HG02678 (cell line): ENCODE measurements around the gene KIRREL1.

Source experiments
- ATAC-seq: cut with Tn5 transposase; IDR thresholded peaks from one replicate; pipeline ENCODE4 v1.9.1; 2021; ENCODE audit warnings: mild to moderate bottlenecking, moderate library complexity; ENCODE audit not compliant: unreplicated experiment

Gene KIRREL1

DNA sequence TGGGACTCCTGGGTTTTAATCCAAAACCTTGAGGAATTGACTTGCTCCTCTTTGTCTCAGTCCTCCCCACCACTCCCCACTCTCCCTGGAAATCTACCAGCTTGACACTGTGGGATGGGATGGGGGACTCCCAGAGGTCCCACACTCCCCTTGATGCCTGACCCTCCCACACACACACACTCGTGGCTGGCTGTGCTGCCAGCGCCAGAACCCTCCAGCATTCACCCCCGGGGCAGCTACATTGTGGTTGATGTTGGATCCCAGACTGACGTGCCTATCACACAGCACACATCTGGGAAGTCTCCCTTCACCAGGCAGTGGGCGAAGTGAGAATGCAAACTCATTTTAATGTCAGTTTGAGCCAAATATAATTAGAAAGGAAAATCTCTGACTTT is 10.0 kb downstream of the KIRREL1 start:
- ATAC-seq, result no peak

DNA sequence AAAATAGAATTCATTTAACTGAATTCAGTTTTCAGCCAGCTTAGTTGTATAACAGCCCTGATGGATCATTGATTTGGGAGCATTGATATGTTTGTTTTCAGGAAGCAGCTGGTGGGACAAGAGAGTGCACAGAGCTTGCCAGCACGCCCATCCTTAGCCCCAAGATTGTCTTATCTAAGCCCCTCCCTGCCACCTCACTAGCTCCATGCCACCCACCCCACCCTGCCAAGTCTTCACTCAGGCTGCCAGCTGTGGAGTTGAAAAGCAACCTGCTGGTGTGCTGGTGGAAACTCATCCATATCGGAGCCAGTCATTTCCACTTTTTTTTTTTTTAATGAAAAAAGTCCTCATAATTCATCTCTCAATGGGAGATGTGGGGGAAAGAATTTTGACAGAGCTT is 11.8 kb downstream of the KIRREL1 start:
- no peak for ATAC-seq

GRCh38 chr1:158007180-158007579 is 13.7 kb downstream of the KIRREL1 start:
- ATAC-seq, result no peak

DNA sequence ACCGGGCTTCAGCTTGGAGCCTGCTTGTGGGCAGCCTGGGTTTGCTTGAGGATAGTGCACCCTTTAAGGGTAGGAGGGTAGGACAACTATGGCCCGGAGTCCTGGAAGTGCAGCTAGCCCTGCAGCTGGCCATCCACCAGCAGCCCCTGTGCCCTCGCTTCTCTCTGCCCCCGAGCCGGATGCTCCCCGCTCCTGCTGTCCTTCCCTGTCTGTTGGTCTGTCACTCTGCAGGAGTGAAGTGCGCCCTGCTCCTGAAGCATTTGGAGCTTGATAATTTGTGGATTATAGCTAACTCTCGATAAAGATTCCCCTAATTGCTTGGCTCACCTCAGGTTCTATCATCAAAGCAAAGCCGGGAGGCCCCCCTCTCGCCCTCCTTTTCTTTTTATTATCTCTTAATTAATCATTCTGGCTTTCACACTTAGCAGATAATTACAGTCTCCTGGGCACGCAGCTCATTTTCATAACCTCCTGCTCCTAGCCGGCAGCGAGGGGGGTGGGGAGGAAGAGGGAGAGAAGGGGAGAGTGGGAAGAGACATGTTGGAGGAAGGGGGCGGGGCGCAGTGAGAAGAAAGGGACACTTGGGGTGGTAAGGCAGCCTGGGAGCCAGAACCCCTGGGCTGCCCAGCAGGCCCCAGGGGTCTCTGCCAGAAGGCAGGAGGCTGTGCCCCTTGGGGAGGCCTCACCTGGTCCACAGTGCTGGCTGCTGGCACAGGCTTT is 14.4 kb downstream of the KIRREL1 start:
- ATAC-seq, result no peak

DNA sequence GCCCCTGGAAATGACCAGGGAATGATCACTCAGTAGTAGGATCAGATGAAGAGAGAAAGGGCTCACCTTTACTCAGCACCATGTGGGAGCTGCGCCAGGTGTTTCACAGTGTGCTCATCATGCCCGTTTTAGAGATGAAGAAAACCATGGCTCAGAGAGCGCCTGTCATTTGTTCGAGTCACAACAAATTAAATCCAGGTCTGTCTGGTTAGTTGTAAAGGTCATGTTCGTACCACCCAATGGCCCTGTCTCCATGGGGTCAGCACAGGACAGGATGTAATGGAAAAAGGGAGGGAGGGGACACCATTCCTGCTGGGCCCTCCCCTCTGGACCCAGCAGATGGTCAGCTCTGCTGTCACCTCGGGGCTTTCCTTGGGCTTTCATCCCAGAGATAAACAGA is 15.2 kb downstream of the KIRREL1 start:
- ATAC-seq, result no peak

- ATAC-seq, result no peak
These were observed 18.3 kb downstream of the KIRREL1 start for GRCh38 chr1:158011714-158012113.

GRCh38 chr1:158013840-158014730 is 20.6 kb downstream of the KIRREL1 start:
- no peak for ATAC-seq

DNA sequence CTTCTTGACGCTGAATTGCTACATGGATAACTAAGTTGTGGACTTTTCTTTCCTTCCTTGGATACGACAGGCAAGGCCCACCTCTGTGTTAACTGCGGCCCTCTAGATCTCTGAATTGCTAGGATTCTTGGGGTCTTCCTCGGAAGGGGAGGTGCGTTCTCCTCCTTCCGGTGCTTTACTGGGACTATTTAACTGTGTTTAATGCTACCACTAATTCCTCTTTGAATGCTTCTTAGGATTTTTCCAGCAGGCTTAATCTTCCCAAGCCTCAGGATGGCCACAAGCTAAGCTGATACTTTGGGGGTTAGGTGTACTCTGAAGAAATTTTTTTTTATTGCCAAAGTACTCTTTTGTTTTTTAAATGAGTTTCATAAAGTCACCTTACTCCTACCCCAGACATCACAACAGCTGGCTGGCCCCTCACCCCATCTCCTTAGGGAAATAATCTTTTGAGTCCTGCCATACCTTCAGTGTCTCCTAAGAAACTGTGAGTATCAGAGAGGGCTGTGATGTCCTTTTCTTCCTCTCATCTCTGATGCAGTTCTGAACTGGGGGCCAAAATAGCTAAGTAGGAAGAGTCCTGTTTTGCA is 21.4 kb downstream of the KIRREL1 start:
- no peak for ATAC-seq

GRCh38 chr1:158016651-158017335 is 23.3 kb downstream of the KIRREL1 start:
- no peak for ATAC-seq

DNA sequence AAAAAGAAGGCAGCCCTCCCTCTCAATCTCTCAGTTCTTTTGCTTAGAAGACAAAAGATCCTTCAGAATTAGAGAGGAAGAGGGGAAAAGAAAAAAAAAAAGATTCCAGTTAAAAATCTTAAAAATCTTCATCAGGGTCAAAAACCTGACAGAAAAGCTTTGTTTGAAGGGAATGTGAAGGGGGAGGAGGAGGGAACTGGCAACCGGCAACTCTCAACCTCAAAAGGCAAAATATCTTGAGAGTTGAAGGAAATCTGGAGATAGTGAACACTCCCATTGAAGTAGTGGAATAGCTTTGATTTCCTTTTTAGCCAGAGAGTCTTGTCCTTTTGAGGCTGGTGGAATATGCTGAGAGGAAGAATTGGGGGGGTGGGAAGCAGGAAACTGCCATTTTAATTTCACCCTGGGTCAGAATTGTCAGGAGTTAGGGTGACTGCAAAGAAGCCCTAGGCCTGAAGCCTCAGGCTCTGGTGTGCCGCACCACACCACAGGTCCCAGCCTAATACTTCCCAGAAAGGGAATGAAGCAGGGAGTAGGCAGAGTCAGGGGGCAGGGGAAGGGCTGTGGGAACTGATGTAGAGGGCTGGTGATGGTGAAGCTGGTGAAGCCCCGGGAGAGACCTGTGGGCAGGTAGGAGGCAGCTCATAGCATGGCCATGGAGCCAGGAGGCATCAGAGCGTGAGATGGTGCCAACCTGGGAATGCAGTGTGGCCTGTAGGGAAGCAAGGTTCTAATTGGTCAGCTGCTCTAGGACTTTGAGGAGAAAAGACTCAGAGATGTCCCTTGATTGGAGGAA is 24.6 kb downstream of the KIRREL1 start:
- no peak for ATAC-seq

GRCh38 chr1:158019171-158019868 is 25.9 kb downstream of the KIRREL1 start:
- ATAC-seq, result no peak

DNA sequence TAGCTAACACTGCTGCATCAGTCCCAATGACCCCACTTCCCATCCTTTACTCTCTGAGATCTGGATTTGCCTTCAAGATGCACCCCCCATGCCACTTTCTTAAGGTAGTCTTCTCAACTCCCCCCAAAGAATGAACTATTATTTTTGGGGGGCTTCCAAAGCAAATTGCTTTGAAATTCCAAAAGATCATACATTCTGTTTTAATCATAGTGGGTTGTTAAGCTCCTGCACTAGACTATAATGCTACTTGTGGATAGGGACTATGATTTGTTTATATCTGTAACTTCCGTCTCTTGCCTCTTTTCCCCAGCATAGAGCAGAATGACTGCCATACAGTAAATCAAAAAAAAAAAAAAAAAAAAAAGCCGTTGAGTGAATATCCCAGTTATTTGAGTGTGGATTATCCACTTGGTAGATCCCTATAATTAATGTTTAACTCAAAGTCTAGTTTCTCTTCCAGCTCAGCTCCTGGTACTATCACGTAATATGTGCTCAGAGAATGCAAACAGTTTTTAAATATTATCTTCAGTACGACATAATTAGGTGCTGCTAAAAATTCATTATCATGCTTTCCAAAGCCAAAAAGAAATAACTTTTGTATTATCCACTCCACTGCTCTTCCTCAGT is 26.9 kb downstream of the KIRREL1 start:
- no peak for ATAC-seq

DNA sequence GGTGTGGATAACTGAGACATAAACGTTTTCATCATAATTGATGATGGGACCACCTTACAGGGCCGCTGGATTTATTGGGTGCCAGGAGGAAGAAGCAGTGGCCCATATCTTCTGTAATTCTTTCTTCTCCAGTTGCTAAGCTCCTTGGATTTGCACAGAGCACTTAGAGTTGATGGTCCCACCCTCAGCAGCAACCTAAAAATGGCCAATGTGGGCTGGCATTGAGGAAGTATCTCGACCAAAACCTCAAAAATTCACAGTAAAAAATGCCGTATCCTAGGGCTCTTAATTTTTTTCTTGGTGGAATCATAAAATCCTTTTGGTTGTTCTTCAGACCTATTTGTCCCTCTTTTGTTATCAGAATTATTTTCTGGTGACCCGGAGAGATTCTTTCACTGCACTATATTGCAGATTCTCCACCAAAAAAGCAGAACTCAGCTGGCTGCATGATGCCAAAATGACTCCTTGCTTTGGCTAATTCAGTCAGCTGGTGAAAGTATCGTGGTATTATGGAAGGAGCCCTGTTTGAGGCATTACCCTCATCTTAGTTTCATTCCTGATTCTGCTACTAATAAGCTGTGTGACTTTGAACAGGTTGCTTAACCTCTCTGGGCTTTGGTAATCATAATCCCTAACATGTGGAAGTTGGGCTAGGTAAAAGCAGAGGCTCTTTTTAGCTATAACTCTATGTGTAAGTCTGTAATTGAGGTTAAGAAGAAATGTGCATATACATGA is 27.6 kb downstream of the KIRREL1 start:
- ATAC-seq, result no peak

- ATAC-seq, result no peak
These were observed 28.3 kb downstream of the KIRREL1 start for GRCh38 chr1:158021721-158022120.

GRCh38 chr1:158022554-158023312 is 29.3 kb downstream of the KIRREL1 start:
- ATAC-seq, result no peak

GRCh38 chr1:158024737-158025136 is 31.3 kb downstream of the KIRREL1 start:
- ATAC-seq, result no peak

DNA sequence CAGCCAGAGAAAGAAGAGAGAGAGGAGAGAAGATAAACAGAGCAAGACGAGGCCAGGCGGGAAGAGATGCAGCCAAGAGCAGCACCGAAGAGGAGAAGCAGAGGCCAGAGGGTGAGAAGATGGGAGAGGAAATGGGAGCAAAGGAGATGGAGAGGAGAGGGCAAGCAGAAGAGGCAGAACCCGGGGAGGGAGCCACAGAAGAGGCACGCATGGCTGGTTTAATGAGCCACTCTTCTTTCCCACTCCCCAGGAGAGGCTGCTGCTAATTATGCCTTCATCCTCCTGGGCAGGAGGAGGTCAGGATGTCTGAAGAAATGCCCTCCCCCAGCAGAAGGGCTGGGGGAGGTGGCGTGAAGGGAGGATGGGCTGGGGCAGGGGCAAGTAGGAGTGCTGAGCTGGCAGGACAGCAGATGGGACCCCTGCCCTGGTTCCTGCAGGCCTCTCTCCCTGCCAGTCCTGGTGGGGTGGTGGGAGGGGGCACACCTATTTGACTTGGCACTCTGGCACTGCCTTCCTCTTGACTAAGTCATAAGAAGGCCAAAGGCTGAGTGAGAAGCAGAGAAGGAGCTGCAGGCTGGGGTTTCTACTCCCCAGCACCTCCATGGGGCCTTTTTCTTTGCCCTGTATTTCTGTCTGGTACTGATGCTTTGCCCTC is 32.3 kb downstream of the KIRREL1 start:
- no peak for ATAC-seq
